Colonic mucosa (tissue), 4 donors: ENCODE data around the gene GLT6D1. TPM values are rescaled to one million over a fixed set of nuclear protein-coding genes. Genes with fewer than 3 reads are reported as not detected.

Source experiments
- DNase-seq: peaks from one replicate; pipeline ENCODE4 v3.0.0-alpha.2; 2020
- H3K27ac ChIP-seq: fragments of 200-600 bp; one replicate; pipeline ENCODE4 v1.8.0; 2021
- H3K27me3 ChIP-seq: fragments of 200-600 bp; one replicate; pipeline ENCODE4 v1.8.0; 2021
- H3K36me3 ChIP-seq: fragments of 200-600 bp; one replicate; pipeline ENCODE4 v1.8.0; 2021
- H3K4me1 ChIP-seq: fragments of 200-600 bp; one replicate; pipeline ENCODE4 v1.8.0; 2021; ENCODE audit warnings: mild to moderate bottlenecking
- H3K4me3 ChIP-seq: fragments of 200-600 bp; one replicate; pipeline ENCODE4 v1.8.0; 2021
- H3K9ac ChIP-seq, 2 donors: one replicate each; pipeline ENCODE4 v1.7.0; 2013; ENCODE audit warnings: control low read depth in 2 of 2, low read depth in 2 of 2, low read length in 2 of 2
- H3K9me3 ChIP-seq: fragments of 200-600 bp; one replicate; pipeline ENCODE4 v1.8.0; 2021
- intact Hi-C: fragments of 100-400 bp; cut with DNase I; formaldehyde crosslinking; loops from one replicate; pipeline ENCODE4 v1.14.1; 2022
- total RNA-seq, 2 donors: library from RNA; stranded (reverse); fragmentation: NEBNext Ultra II Directional in 1 of 2; extraction: Animal tissue kit (Norgen Biotek cat#: 25700) in 1 of 2; gene quantifications; one replicate each; pipeline ENCODE4 v1.2.1, GENCODE V29; 2021
- TF ChIP-seq, protein P1 (sequence below): fragments of 200-600 bp; IDR thresholded peaks from one replicate; pipeline ENCODE4 v1.8.0; 2022; ENCODE audit warnings: antibody characterized with exemption, mild to moderate bottlenecking
- donor health status: healthy.
- donor health status: DM: no; HTN: no; CAD: no.
- donor health status: DM: no; HTN: no; CAD: no.

Gene GLT6D1
- total RNA-seq, 2 donors from 2014 or later = not detected

DNA sequence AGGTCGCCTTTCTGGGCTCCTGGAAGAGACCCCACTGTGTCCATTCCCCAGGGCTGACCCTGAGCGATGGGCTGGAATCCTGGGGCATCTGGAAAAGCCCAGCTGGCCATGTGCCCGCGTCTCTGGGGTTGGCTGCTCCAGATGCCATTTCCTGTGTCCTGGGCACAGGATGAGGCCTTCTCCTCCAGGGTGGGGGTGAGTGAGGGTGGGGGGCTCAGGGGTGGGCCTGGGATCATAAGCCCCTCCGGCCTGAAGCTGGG, 47.1 kb downstream of the GLT6D1 start:
- no peak overlapping the region for H3K4me3 ChIP-seq
- no peaks in the 10 kb centered on the region for H3K36me3 ChIP-seq
- H3K27ac ChIP-seq = no peak overlapping the region
- intact Hi-C loops = no loop called here
- H3K27me3 ChIP-seq = no peaks in the 10 kb centered on the region
- no peaks in the 10 kb centered on the region for H3K9me3 ChIP-seq
- no peak overlapping the region for H3K9ac ChIP-seq
- TF ChIP-seq, protein P1, sequence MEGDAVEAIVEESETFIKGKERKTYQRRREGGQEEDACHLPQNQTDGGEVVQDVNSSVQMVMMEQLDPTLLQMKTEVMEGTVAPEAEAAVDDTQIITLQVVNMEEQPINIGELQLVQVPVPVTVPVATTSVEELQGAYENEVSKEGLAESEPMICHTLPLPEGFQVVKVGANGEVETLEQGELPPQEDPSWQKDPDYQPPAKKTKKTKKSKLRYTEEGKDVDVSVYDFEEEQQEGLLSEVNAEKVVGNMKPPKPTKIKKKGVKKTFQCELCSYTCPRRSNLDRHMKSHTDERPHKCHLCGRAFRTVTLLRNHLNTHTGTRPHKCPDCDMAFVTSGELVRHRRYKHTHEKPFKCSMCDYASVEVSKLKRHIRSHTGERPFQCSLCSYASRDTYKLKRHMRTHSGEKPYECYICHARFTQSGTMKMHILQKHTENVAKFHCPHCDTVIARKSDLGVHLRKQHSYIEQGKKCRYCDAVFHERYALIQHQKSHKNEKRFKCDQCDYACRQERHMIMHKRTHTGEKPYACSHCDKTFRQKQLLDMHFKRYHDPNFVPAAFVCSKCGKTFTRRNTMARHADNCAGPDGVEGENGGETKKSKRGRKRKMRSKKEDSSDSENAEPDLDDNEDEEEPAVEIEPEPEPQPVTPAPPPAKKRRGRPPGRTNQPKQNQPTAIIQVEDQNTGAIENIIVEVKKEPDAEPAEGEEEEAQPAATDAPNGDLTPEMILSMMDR = no peak
- no peaks in the 10 kb centered on the region for H3K4me1 ChIP-seq
- DNase-seq = no peak

DNA sequence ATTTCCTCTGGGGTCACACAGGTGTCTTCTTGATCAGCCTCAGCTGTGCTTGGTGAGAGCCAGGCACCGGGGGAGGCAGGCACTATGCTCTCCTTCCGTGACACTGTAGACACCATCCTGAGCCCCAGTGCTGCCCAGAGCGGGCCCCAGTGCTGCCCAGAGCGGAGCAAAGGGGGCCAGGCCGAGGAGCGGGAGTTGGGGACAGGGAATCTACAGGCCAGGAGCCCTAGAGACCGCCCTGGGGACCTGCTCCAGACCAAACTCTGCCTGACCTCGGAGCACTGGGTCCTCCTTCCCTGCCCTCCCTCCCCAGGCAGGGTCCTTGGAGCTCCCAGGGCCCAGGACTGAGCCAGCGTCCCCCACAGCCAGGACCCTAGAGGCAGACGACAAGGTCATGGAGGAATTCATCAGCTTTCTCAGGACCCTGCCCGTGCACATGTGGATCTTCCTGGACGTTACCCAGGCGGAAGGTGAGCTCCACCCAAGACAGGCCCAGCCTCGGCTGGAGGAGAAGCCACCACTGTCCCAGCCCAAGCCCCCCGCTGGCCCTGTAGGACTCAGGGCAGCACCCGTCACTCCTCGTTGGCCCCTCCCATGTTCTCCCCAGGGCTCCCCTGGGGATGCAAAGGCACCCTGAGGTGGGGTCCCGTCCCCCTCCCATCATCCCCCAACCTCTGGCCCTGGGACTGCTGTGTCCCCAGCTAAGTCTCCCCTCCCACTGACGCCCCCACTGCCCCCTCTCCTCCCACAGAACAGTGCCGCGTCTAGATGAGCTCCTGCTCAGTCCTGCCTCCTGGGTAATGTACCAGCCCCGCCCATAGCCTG, 47.6 kb downstream of the GLT6D1 start:
- H3K27me3 ChIP-seq = no peaks in the 10 kb centered on the region
- TF ChIP-seq, protein P1 = no peak
- no peak overlapping the region for H3K9ac ChIP-seq
- no peaks in the 10 kb centered on the region for H3K9me3 ChIP-seq
- no peaks in the 10 kb centered on the region for H3K4me1 ChIP-seq
- H3K4me3 ChIP-seq = no peak overlapping the region
- intact Hi-C loops = no loop called here
- no peak overlapping the region for H3K27ac ChIP-seq
- H3K36me3 ChIP-seq = no peaks in the 10 kb centered on the region
- DNase-seq = no peak

DNA sequence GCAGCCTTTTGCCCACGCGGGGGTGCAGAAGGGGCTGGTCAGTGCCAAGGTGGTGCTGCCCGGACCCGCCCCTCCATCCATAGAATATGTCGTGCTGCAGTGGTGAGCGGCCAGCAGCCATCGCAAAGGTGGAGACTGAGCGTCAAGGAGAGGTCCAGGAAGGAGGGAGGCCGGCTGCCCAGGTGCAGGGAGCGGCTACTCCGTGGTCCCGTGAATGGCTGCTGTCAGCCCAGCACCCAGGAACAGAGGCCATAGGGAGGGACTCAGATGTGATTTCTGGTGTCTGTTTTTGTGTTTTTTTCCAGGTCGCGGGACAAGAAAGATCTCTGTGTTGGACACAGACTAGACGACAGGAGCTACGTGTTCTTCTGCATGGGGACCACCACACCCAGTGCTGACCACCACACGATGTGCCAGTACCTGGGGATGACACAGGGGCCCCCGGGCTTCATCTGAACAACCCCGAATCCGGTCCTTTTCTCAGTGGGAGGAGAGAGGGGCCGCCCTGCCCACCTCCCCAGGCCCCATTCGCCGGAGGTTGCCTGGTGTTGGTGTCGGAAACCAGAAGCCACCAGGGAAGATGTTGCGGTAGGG, 48.8 kb downstream of the GLT6D1 start:
- Histone ChIP-seq H3K36me3 (no peaks in the 10 kb centered on the region), H3K4me3 (no peak overlapping the region), H3K27ac (no peak overlapping the region), H3K4me1 (no peaks in the 10 kb centered on the region), H3K9ac (no peak overlapping the region), H3K27me3 (no peaks in the 10 kb centered on the region), H3K9me3 (no peaks in the 10 kb centered on the region)
- TF ChIP-seq, protein P1 = no peak
- no peak for DNase-seq
- intact Hi-C loops = no loop called here

DNA sequence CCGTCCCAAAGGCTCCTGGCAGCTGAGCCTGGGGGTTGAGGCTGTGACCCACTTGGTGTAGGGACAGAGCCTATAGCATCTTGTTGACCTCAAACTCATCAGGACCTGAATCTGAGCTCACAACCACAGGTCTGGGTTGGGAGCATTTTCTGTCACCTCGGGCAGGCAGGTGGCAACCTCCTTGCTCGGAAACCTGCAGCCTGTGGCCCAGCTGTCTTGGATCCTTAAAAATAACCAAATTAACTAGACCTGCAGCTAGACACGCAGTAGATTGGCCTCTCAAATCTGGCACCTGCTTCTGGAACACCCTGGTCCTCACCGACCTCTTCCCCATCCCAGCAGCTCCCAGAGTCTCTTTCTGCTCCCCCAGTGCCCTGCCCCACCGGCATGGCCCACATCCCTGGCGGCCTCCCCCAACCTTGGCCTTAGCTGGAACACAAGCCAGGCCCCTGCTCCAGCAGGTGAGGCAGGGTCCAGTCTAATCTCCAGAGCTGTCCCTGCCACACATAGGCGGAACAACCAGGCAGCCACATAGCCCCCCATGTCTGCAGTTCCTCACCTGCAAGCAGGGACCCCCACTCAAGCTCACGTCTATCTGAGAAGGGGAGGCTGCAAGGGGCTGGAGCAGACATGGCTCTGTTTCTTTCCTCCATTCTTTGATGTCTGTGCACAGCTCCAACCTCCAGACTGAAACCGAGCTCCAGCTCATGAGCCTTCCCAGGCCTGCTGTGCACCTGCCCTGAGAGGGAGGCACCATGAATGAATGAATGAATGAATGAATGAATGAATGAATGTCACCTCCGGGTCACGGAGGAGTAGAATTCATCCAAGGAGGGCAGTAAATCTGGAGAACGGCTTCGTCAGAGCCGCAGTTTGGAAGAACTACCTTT, 49.5 kb downstream of the GLT6D1 start:
- no peaks in the 10 kb centered on the region for H3K27me3 ChIP-seq
- H3K4me1 ChIP-seq = no peaks in the 10 kb centered on the region
- H3K9me3 ChIP-seq = no peaks in the 10 kb centered on the region
- TF ChIP-seq, protein P1 = no peak
- intact Hi-C loops = no loop called here
- H3K4me3 ChIP-seq = no peak overlapping the region
- H3K36me3 ChIP-seq = no peaks in the 10 kb centered on the region
- H3K9ac ChIP-seq = no peak overlapping the region
- no peak overlapping the region for H3K27ac ChIP-seq
- DNase-seq = no peak

DNA sequence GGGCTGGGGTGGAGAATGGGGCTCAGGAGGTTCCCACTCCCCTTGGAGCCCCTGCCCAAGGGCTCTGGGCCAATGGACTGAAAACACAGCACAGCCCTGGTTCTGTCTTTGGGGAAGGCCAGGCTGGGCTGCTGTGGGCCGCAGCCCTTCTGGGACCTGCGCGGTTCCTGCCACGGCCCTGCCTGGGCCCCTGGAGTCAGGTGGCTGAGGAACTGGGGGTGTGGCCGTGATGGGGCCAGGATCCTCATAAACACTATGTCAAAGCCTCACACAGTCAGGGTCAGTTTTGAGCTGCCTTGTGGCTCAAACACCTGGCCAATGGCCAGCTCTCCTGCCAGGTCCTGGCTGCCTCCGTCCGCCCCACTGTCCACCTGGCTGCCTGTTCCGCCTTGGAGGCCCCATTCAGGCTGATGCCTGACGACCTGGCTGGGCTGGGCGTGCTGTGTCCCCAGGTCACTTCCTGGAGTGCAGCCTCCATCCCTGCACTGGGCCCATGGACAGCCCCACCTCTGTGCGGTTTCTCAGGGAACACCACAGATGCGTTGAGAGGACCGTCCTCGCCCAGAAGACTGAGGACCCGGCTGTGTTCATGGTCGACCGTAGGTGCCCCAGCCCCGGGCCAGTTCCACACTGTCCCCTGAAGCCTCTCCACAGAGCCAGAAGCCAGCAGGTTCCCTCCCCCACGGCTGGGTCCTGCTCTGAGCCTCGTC, 50.3 kb downstream of the GLT6D1 start:
- DNase-seq = no peak

More for the DNA sequence above, 50.3 kb downstream of the GLT6D1 start:
- Histone ChIP-seq H3K4me3 (no peak overlapping the region), H3K36me3 (no peaks in the 10 kb centered on the region), H3K4me1 (no peaks in the 10 kb centered on the region), H3K9me3 (no peaks in the 10 kb centered on the region), H3K27me3 (no peaks in the 10 kb centered on the region), H3K9ac (no peak overlapping the region), H3K27ac (no peak overlapping the region)
- TF ChIP-seq, protein P1 = no peak
- intact Hi-C loops = no loop called here
